GM12801 (cell line): ENCODE data around the gene GNA15.

Source experiments
- CTCF ChIP-seq: IDR thresholded peaks from one replicate; pipeline ENCODE4 v1.5.1; 2011; ENCODE audit warnings: control low read depth; ENCODE audit not compliant: insufficient read length; ENCODE audit errors: extremely low read depth

GNA15 gene

GRCh38 chr19:3154957-3155736, 19.3 kb downstream of the GNA15 start:
- no peak for TF ChIP-seq CTCF

- TF ChIP-seq CTCF: no peak
Observed at GRCh38 chr19:3157096-3157845, 21.4 kb downstream of the GNA15 start.

DNA sequence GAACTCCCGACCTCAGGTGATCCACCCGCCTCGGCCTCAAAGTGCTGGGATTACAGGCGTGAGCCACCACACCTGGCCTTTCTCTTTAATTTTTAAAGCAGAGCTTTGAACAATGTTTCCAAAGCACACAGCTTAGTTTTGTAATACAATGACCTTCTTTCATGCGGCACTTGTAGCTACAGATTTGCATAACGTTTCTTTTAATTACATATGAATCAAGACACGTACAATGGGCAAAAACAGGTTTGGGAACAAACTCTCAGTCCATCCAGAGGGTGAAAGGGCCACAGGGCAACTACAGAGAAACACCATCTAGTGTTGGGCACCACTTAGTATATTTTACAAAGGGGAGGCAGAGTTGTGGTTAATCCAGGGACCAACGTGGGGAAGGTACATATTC, 23.7 kb downstream of the GNA15 start:
- TF ChIP-seq CTCF: no peak

DNA sequence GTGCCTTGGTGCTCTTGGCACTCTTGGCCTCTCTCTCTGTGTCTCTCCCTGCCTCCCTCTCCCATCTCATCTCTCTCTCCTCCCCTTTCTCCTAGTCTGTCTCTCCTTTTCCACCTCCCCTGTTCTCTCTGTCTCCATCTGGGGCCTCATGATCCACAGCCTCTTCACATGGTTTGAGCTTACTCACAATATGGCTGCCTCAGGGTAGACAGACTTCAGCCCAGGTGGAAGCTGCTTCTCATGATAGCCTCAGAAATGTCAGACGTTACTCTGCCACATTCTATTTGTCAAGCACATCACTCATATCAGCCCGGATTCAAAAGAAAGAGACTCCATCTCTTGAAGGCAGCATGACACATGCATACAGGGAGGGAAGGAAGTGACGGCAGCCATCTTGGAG, 24.4 kb downstream of the GNA15 start:
- no peak for TF ChIP-seq CTCF

DNA sequence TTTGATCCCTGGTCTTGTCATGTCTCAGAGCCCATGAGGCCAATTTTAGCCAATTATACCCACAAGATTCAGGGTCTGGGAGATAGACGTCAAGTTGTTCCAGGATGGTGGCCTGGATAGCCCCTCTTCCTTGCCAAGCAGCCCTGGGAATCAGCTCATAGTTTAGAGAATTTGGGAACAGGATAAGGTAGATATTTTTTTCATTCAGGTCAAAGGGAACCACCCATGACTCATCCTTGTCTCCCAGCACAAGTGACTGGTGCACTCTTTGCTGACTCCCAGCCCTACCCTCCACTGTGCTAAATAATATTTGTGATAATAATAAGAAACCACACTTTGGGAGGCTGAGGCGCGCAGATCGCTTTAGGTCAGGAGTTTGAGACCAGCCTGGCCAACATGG, 25.6 kb downstream of the GNA15 start:
- TF ChIP-seq CTCF: no peak

GRCh38 chr19:3162418-3163229, 26.8 kb downstream of the GNA15 start:
- no peak for TF ChIP-seq CTCF
